ENCODE data around the gene MAP4K5. TPM values are rescaled to one million over a fixed set of nuclear protein-coding genes. Genes with fewer than 3 reads are reported as not detected.

The MAP4K5 gene
- total RNA-seq, 1 experiment from 2014 or later = 33.1 TPM

- TF ChIP-seq, protein P1, sequence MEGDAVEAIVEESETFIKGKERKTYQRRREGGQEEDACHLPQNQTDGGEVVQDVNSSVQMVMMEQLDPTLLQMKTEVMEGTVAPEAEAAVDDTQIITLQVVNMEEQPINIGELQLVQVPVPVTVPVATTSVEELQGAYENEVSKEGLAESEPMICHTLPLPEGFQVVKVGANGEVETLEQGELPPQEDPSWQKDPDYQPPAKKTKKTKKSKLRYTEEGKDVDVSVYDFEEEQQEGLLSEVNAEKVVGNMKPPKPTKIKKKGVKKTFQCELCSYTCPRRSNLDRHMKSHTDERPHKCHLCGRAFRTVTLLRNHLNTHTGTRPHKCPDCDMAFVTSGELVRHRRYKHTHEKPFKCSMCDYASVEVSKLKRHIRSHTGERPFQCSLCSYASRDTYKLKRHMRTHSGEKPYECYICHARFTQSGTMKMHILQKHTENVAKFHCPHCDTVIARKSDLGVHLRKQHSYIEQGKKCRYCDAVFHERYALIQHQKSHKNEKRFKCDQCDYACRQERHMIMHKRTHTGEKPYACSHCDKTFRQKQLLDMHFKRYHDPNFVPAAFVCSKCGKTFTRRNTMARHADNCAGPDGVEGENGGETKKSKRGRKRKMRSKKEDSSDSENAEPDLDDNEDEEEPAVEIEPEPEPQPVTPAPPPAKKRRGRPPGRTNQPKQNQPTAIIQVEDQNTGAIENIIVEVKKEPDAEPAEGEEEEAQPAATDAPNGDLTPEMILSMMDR (IDR thresholded peaks at IDR 0.05) = no peak
- TF ChIP-seq REST (IDR thresholded peaks at IDR 0.05; ENCODE audit: insufficient read depth in 1 of 2, low read depth in 2 of 2, low read length in 1 of 2) (no peak), TCF7L2 (IDR thresholded peaks at IDR 0.05; ENCODE audit: low read depth, low read length) (no peak), SIN3A (IDR thresholded peaks at IDR 0.05; ENCODE audit: borderline replicate concordance, insufficient read depth, low read depth, low read length) (no peak), POLR2AphosphoS5 (IDR thresholded peaks at IDR 0.05; ENCODE audit: low read depth, low read length) (no peak)
- H3K9me3 ChIP-seq (ENCODE audit: control insufficient read depth, insufficient read depth, low read depth, low read length) = no peaks in the 10 kb centered on the region
- intact Hi-C loops (cut with micrococcal nuclease; ENCODE audit: unreplicated experiment) (no loop called here), in situ Hi-C loops (cut with HindIII; ENCODE audit: low pct_unique_long_range_greater_than_20kb, low sequenced_read_pairs) (no loop called here)
- ATAC-seq (no peak), DNase-seq (ENCODE audit: low read depth, low spot score) (no peak)
- no peak overlapping the region for H3K27ac ChIP-seq (ENCODE audit: low read length)
- no peaks in the 10 kb centered on the region for H3K27me3 ChIP-seq (ENCODE audit: control insufficient read depth, insufficient read depth, low read length)
- no TSS peak for BruUV-seq (replicated peaks)
- no peak overlapping the region for H3K4me3 ChIP-seq (ENCODE audit: low read depth in 2 of 2, low read length in 2 of 2)
- H3K4me1 ChIP-seq (ENCODE audit: control insufficient read depth, insufficient read depth, low read length) = no peaks in the 10 kb centered on the region
- ChIA-PET CTCF (interaction anchor here (0.6 kb wide), 1 partner anchor 10 kb away, joined by 4 read pairs; no protein-coding TSS in a partner anchor), POLR2A (interaction anchor here (1.3 kb wide), 1 partner anchor 10 kb away, joined by 8 read pairs; no protein-coding TSS in a partner anchor)
- no peaks in the 10 kb centered on the region for H3K36me3 ChIP-seq (ENCODE audit: control insufficient read depth, insufficient read depth, low read length)
Measured at GRCh38 chr14:50379563-50379962, 152.8 kb downstream of the MAP4K5 start.

DNA sequence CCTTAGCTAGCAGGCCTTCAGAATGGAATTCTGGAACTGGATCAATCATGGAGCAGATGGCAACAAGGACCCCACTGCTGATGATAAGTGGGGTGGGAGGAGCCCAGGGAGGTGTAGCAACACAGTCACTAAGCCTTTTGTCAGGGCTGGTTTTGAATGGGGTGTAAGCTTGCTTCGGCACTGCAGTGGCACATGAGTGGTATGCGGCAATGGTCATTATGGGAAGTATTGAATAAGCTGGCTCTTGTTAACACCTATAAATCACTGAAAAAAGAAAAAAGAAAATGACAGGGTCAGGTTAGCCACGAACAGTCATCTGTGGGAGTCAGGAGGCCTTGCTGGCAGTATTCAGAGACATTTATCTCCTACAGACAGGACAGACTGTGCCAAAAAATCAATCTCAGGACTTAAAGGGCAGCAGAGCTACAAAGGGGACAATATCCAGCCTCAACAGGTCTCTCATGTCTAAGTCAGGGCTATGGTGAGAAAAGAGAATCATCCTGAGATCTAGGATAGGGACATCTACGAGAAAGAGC is 154.8 kb downstream of the MAP4K5 start:
- in situ Hi-C loops (cut with HindIII; ENCODE audit: low pct_unique_long_range_greater_than_20kb, low sequenced_read_pairs) (no loop called here), intact Hi-C loops (cut with micrococcal nuclease; ENCODE audit: unreplicated experiment) (no loop called here)
- no peaks in the 10 kb centered on the region for H3K4me1 ChIP-seq (ENCODE audit: control insufficient read depth, insufficient read depth, low read length)
- CTCF ChIA-PET = no interaction called here
- POLR2A ChIA-PET = no interaction called here
- no peaks in the 10 kb centered on the region for H3K36me3 ChIP-seq (ENCODE audit: control insufficient read depth, insufficient read depth, low read length)
- BruUV-seq (replicated peaks) = no TSS peak
- TF ChIP-seq REST (IDR thresholded peaks at IDR 0.05; ENCODE audit: insufficient read depth in 1 of 2, low read depth in 2 of 2, low read length in 1 of 2) = no peak
- TF ChIP-seq, protein P1 (IDR thresholded peaks at IDR 0.05) = no peak
- TF ChIP-seq POLR2AphosphoS5 (IDR thresholded peaks at IDR 0.05; ENCODE audit: low read depth, low read length) = no peak
- TF ChIP-seq TCF7L2 (IDR thresholded peaks at IDR 0.05; ENCODE audit: low read depth, low read length) = no peak
- no peak for TF ChIP-seq SIN3A (IDR thresholded peaks at IDR 0.05; ENCODE audit: borderline replicate concordance, insufficient read depth, low read depth, low read length)
- no peak overlapping the region for H3K4me3 ChIP-seq (ENCODE audit: low read depth in 2 of 2, low read length in 2 of 2)
- ATAC-seq (no peak), DNase-seq (ENCODE audit: low read depth, low spot score) (no peak)
- no peaks in the 10 kb centered on the region for H3K27me3 ChIP-seq (ENCODE audit: control insufficient read depth, insufficient read depth, low read length)
- H3K27ac ChIP-seq (ENCODE audit: low read length) = no peak overlapping the region
- H3K9me3 ChIP-seq (ENCODE audit: control insufficient read depth, insufficient read depth, low read depth, low read length) = no peaks in the 10 kb centered on the region

Measured in Panc1 (cell line).